H1 (cell line): Measurements from ENCODE around the gene MIPEP. TPM values are rescaled to one million over a fixed set of nuclear protein-coding genes. Genes with fewer than 3 reads are reported as not detected.

Experiments used
- CTCF ChIA-PET: fragments of 300-600 bp; sonication (Branson Sonifier 250); formaldehyde crosslinking; loops from one replicate; lab custom pipeline; 2021; ENCODE audit not compliant: partially characterized antibody; lab: Charles Lee
- POLR2A ChIA-PET: fragments of 300-600 bp; sonication (Branson Sonifier 250); formaldehyde crosslinking; loops from one replicate; lab custom pipeline; 2021; ENCODE audit warnings: inconsistent platforms; ENCODE audit not compliant: partially characterized antibody; lab: Charles Lee
- DNase-seq, 2 experiments: peaks; one replicate each; pipeline versions ENCODE4 v3.0.0 to v3.0.0-alpha.2; 2010 to 2022; ENCODE audit warnings: low spot score in 2 of 2, low read depth in 1 of 2, mixed read lengths in 1 of 2
- FAIRE-seq: peaks from 2 replicates; lab custom pipeline; 2011; peaks lifted over from hg19 to GRCh38; lab: Jason Lieb, UNC
- H2AFZ ChIP-seq: 2 replicates; pipeline ENCODE4 v1.8.1; 2012; ENCODE audit warnings: low read length, inconsistent platforms
- H2AK5ac ChIP-seq: 2 replicates; pipeline ENCODE4 v1.6.1; 2013; ENCODE audit warnings: low read depth, low read length
- H2BK120ac ChIP-seq: replicated peaks from 2 replicates; pipeline ENCODE3; 2013; ENCODE audit warnings: low read depth, low read length, inconsistent platforms
- H2BK12ac ChIP-seq: 2 replicates; pipeline ENCODE4 v1.6.1; 2013; ENCODE audit warnings: low read depth, low read length
- H2BK15ac ChIP-seq: 2 replicates; pipeline ENCODE4 v1.6.1; 2013; ENCODE audit warnings: low read length
- H2BK20ac ChIP-seq: 2 replicates; pipeline ENCODE4 v1.6.1; 2013; ENCODE audit warnings: low read length
- H2BK5ac ChIP-seq: 2 replicates; pipeline ENCODE4 v1.6.1; 2013; ENCODE audit warnings: low read depth, low read length
- H3K14ac ChIP-seq: 2 replicates; pipeline ENCODE4 v1.6.1; 2013; ENCODE audit warnings: inconsistent platforms; ENCODE audit not compliant: insufficient read length
- H3K18ac ChIP-seq: 2 replicates; pipeline ENCODE4 v1.6.1; 2013; ENCODE audit warnings: low read length; ENCODE audit errors: extremely low read depth
- H3K23ac ChIP-seq: 2 replicates; pipeline ENCODE4 v1.6.1; 2013; ENCODE audit warnings: inconsistent platforms; ENCODE audit not compliant: insufficient read length
- H3K23me2 ChIP-seq: 2 replicates; pipeline ENCODE4 v1.6.1; 2013; ENCODE audit warnings: low read depth, low read length
- H3K27ac ChIP-seq: 2 replicates; pipeline ENCODE4 v1.6.1; 2011; ENCODE audit warnings: low read depth, low read length, inconsistent platforms
- H3K27me3 ChIP-seq, 4 experiments: replicated peaks in 1 of 4; 1 replicate in 1 of 4; 2 replicates in 3 of 4; pipeline versions ENCODE4 v1.6.1 to v1.8.1; 2011 to 2013; ENCODE audit warnings: low read length in 3 of 4, mild to moderate bottlenecking in 3 of 4, inconsistent platforms in 2 of 4, mixed read lengths in 2 of 4, moderate library complexity in 1 of 4; ENCODE audit not compliant: control insufficient read depth in 3 of 4, insufficient read depth in 3 of 4; ENCODE audit errors: extremely low read depth in 1 of 4
- H3K36me3 ChIP-seq, 4 experiments: 2 replicates each; pipeline versions ENCODE4 v1.6.1 to v1.8.1; 2011 to 2013; ENCODE audit warnings: mild to moderate bottlenecking in 4 of 4, low read length in 3 of 4, moderate library complexity in 2 of 4, control low read depth in 1 of 4, inconsistent platforms in 1 of 4; ENCODE audit not compliant: insufficient read depth in 4 of 4, control insufficient read depth in 2 of 4
- H3K4ac ChIP-seq: replicated peaks from 2 replicates; pipeline ENCODE3; 2013; ENCODE audit warnings: low read length, low read depth, mixed read lengths, inconsistent platforms; ENCODE audit not compliant: insufficient read length
- H3K4me1 ChIP-seq, 4 experiments: replicated peaks in 1 of 4; 1 replicate in 1 of 4; 2 replicates in 3 of 4; pipeline versions ENCODE4 v1.6.1 to v1.8.1; 2011 to 2013; ENCODE audit warnings: low read length in 3 of 4, inconsistent platforms in 2 of 4, mixed read lengths in 1 of 4; ENCODE audit not compliant: insufficient read depth in 4 of 4, control insufficient read depth in 3 of 4
- H3K4me2 ChIP-seq, 2 experiments: 2 replicates each; pipeline versions ENCODE4 v1.6.1 to v1.8.1; 2011 to 2013; ENCODE audit warnings: low read depth in 2 of 2, low read length in 2 of 2, control low read depth in 1 of 2, inconsistent platforms in 1 of 2, mild to moderate bottlenecking in 1 of 2; ENCODE audit not compliant: insufficient read depth in 1 of 2
- H3K4me3 ChIP-seq, 4 experiments: fragments of 200-600, 300-600 bp in 1 of 4; sonication (generic), shearing (Covaris generic), sonication (Bioruptor Twin) in 1 of 4; 2 replicates each; pipeline versions ENCODE4 v1.5.1 to v1.8.1; 2011 to 2016; ENCODE audit warnings: low read length in 4 of 4, low read depth in 3 of 4, control low read depth in 2 of 4, inconsistent platforms in 2 of 4, mild to moderate bottlenecking in 2 of 4, mixed read lengths in 1 of 4, moderate library complexity in 1 of 4; ENCODE audit not compliant: insufficient read depth in 2 of 4; ENCODE audit errors: extremely low read depth in 1 of 4
- H3K56ac ChIP-seq: replicated peaks from 2 replicates; pipeline ENCODE3; 2013; ENCODE audit warnings: low read depth, mild to moderate bottlenecking, mixed read lengths, low read length, inconsistent platforms; ENCODE audit not compliant: insufficient read length
- H3K79me1 ChIP-seq: 2 replicates; pipeline ENCODE4 v1.6.1; 2013; ENCODE audit warnings: low read depth, low read length, control low read depth
- H3K79me2 ChIP-seq, 2 experiments: 2 replicates each; pipeline versions ENCODE4 v1.6.1 to v1.8.1; 2012 to 2013; ENCODE audit warnings: low read length in 2 of 2, mild to moderate bottlenecking in 2 of 2, inconsistent platforms in 1 of 2; ENCODE audit not compliant: insufficient read depth in 2 of 2, control insufficient read depth in 1 of 2
- H3K9ac ChIP-seq, 4 experiments: replicated peaks in 1 of 4; 1 replicate in 1 of 4; 2 replicates in 3 of 4; pipeline versions ENCODE4 v1.6.1 to v1.8.1; 2011 to 2013; ENCODE audit warnings: low read depth in 3 of 4, low read length in 3 of 4, control low read depth in 2 of 4, mild to moderate bottlenecking in 2 of 4, moderate library complexity in 2 of 4, inconsistent platforms in 1 of 4; ENCODE audit errors: extremely low read depth in 1 of 4
- H3K9me3 ChIP-seq, 2 experiments: 2 replicates each; pipeline versions ENCODE4 v1.6.1 to v1.8.1; 2012 to 2013; ENCODE audit warnings: mild to moderate bottlenecking in 2 of 2, moderate library complexity in 2 of 2, control low read depth in 1 of 2, inconsistent platforms in 1 of 2, low read depth in 1 of 2, low read length in 1 of 2, mixed read lengths in 1 of 2; ENCODE audit not compliant: insufficient read depth in 2 of 2
- H4K20me1 ChIP-seq, 2 experiments: replicated peaks in 1 of 2; 2 replicates each; pipeline versions ENCODE3 to v1.8.1; 2011 to 2013; ENCODE audit warnings: inconsistent platforms in 2 of 2, low read length in 2 of 2, mild to moderate bottlenecking in 1 of 2; ENCODE audit not compliant: insufficient read depth in 2 of 2, control insufficient read depth in 1 of 2
- H4K5ac ChIP-seq: 2 replicates; pipeline ENCODE4 v1.6.1; 2013; ENCODE audit warnings: low read length, low read depth, mixed read lengths, inconsistent platforms; ENCODE audit not compliant: insufficient read length
- H4K8ac ChIP-seq: 2 replicates; pipeline ENCODE4 v1.8.0; 2013; ENCODE audit warnings: mild to moderate bottlenecking, moderate library complexity, low read length, inconsistent platforms; ENCODE audit not compliant: insufficient read depth; ENCODE audit errors: extremely low read depth
- H4K91ac ChIP-seq: replicated peaks from 2 replicates; pipeline ENCODE3; 2013; ENCODE audit warnings: low read length, mixed read lengths, inconsistent platforms; ENCODE audit not compliant: insufficient read length
- ASH2L ChIP-seq: fragments of 200-600, 300-600 bp; sonication (generic); IDR thresholded peaks from one replicate; pipeline ENCODE4 v1.7.1; 2017; ENCODE audit warnings: low read length
- GABPA ChIP-seq: IDR thresholded peaks from 2 replicates; pipeline ENCODE4 v1.6.1; 2011; ENCODE audit warnings: mild to moderate bottlenecking, low read length, moderate library complexity, borderline replicate concordance; ENCODE audit not compliant: insufficient read depth
- GTF2F1 ChIP-seq: IDR thresholded peaks from 2 replicates; pipeline ENCODE4 v1.6.1; 2012; ENCODE audit warnings: low read depth, low read length, improper control_type of control experiment, borderline replicate concordance
- JUN ChIP-seq: IDR thresholded peaks from 2 replicates; pipeline ENCODE4 v1.6.1; 2011; ENCODE audit warnings: low read depth, mild to moderate bottlenecking, improper control_type of control experiment, low read length
- JUND ChIP-seq: IDR thresholded peaks from 2 replicates; pipeline ENCODE4 v1.6.1; 2011; ENCODE audit warnings: mild to moderate bottlenecking, improper control_type of control experiment, low read length
- MAX ChIP-seq: IDR thresholded peaks from 2 replicates; pipeline ENCODE4 v1.6.1; 2012; ENCODE audit warnings: inconsistent platforms
- POLR2A ChIP-seq, 2 experiments: IDR thresholded peaks; 1 replicate in 1 of 2; 2 replicates in 1 of 2; pipeline ENCODE4 v1.6.1; 2011; ENCODE audit warnings: low read depth in 2 of 2, low read length in 2 of 2, mild to moderate bottlenecking in 2 of 2; ENCODE audit errors: control extremely low read depth in 1 of 2
- RFX5 ChIP-seq: IDR thresholded peaks from 2 replicates; pipeline ENCODE4 v1.6.1; 2011; ENCODE audit warnings: low read depth, low read length, improper control_type of control experiment, borderline replicate concordance
- RNF2 ChIP-seq: fragments of 200-900, 300-1000 bp; sonication (generic); IDR thresholded peaks from 2 replicates; pipeline ENCODE4 v1.7.1; 2016; ENCODE audit warnings: borderline replicate concordance, low read depth, mild to moderate bottlenecking, antibody characterized with exemption, low read length; ENCODE audit not compliant: poor library complexity, severe bottlenecking; ENCODE audit errors: missing control alignments
- SRF ChIP-seq: IDR thresholded peaks from 2 replicates; pipeline ENCODE4 v1.6.1; 2011; ENCODE audit warnings: mild to moderate bottlenecking, low read depth, low read length, moderate library complexity
- USF2 ChIP-seq: IDR thresholded peaks from 2 replicates; pipeline ENCODE4 v1.6.1; 2011; ENCODE audit warnings: low read length, improper control_type of control experiment
- WGBS, 2 experiments: shearing (Covaris generic) in 1 of 2; methylation state at CpG; one replicate each; pipeline versions ENCODE4 v1.1.6 to v1.1.7; 2013 to 2015; ENCODE audit warnings: low lambda C conversion rate in 2 of 2, mixed read lengths in 2 of 2, inconsistent platforms in 1 of 2, low coverage in 1 of 2, missing lambda C conversion rate in 1 of 2; ENCODE audit not compliant: insufficient replicate concordance in 2 of 2, insufficient coverage in 1 of 2, insufficient read length in 1 of 2; ENCODE audit errors: extremely low coverage in 1 of 2, missing lambda C conversion rate in 1 of 2; 5-methylcytosine and 5-hydroxymethylcytosine counted together
- polyA plus RNA-seq, 7 experiments: library from polyadenylated mRNA; depleted of rRNA in 3 of 7; stranded (reverse) in 5 of 7; unstranded in 2 of 7; fragments of >200 nt in 5 of 7; fragments of 200-250 nt in 2 of 7; gene quantifications; 1 replicate in 5 of 7; 2 replicates in 1 of 7; 4 replicates in 1 of 7; pipeline versions ENCODE4 v1.2.1 to v1.2.3, GENCODE V29; 2011 to 2013; ENCODE audit warnings: missing spikeins in 2 of 7, mixed read lengths in 2 of 7
- total RNA-seq: library from RNA; stranded (reverse); fragmentation: NEBNext Ultra II Directional; extraction: Animal tissue kit (Norgen Biotek cat#: 25700); gene quantifications from 2 replicates; pipeline ENCODE4 v1.2.1, GENCODE V29; 2021

Gene MIPEP
- total and polyA plus RNA-seq, 2 of the 8 experiments (the other 6 are each of a cell fraction or from before 2014, with no cell fraction given): 24.0 to 24.2 TPM

GRCh38 chr13:23701636-23702035 lies 187.6 kb downstream of the MIPEP start:
- Histone ChIP-seq H2BK120ac (no peak overlapping the region), H3K4me1 (peaks cover 0 to 7% (median under 1%) of the 10 kb centered on the region in 4 experiments; a peak in 4 of 7 replicates), H3K79me2 (no peaks in the 10 kb centered on the region), H3K79me1 (no peaks in the 10 kb centered on the region), H2BK20ac (no peak overlapping the region), H3K9me3 (no peaks in the 10 kb centered on the region), H4K5ac (no peak overlapping the region), H3K18ac (no peak overlapping the region; the same call in 1 of the 2 replicates), H3K36me3 (no peaks in the 10 kb centered on the region), H2AK5ac (no peak overlapping the region), H3K4me2 (no peak overlapping the region), H3K14ac (no peak overlapping the region), H3K27me3 (no peaks in the 10 kb centered on the region), H3K23me2 (no peaks in the 10 kb centered on the region), H3K23ac (no peak overlapping the region), H3K4ac (no peak overlapping the region), H3K56ac (no peak overlapping the region), H2BK15ac (no peak overlapping the region), H2AFZ (no peak overlapping the region), H4K20me1 (no peaks in the 10 kb centered on the region), H3K9ac (no peak overlapping the region), H2BK12ac (no peak overlapping the region), H4K91ac (no peak overlapping the region), H3K4me3 (no peak overlapping the region), H4K8ac (peak overlapping the region; percentile 26; the same call in 1 of the 2 replicates), H2BK5ac (no peak overlapping the region), H3K27ac (no peak overlapping the region)
- CTCF ChIA-PET: interaction anchor here (0.7 to 2.2 kb wide), 2 partner anchors 14 to 234 kb away, joined by 3 to 7 read pairs; no protein-coding TSS in a partner anchor
- DNase-seq: no peak
- FAIRE-seq: no peak
- TF ChIP-seq JUND (no peak), RNF2 (no peak), RFX5 (no peak), GTF2F1 (no peak), MAX (no peak), JUN (no peak), USF2 (no peak), ASH2L (no peak), SRF (no peak), POLR2A (IDR thresholded peaks at IDR 0.05; ENCODE audit: control extremely low read depth in 1 of 2, low read depth in 2 of 2, low read length in 2 of 2) (no peak), GABPA (no peak)
- POLR2A ChIA-PET: no interaction called here
- 91% methylated on average over 12 of the region's 12 CpGs; no CpG with 5 or more reads in 1 of the 2 experiments for WGBS, 2 experiments
